T-helper 2 cell treated with Interferon-gamma antibody and Interleukin-4, amounts not matched to agents 5 μg/mL and 100 μg/mL, for 36 hours (primary cell): ENCODE measurements around the gene IL1B.

Experiments
- DNase-seq: peaks from one replicate; pipeline ENCODE4 v3.0.0; 2021; ENCODE audit warnings: low spot score
- H3K27ac Mint-ChIP-seq: one replicate; pipeline ENCODE4 v1.8.0; 2021; ENCODE audit warnings: mild to moderate bottlenecking, mixed read lengths
- H3K27me3 Mint-ChIP-seq: one replicate; pipeline ENCODE4 v1.8.0; 2021; ENCODE audit warnings: low read depth, mixed read lengths
- H3K36me3 Mint-ChIP-seq: one replicate; pipeline ENCODE4 v1.8.0; 2021; ENCODE audit warnings: low read depth, mixed read lengths
- H3K4me1 Mint-ChIP-seq: one replicate; pipeline ENCODE4 v1.8.0; 2021; ENCODE audit warnings: low read depth, mixed read lengths
- H3K4me3 Mint-ChIP-seq: one replicate; pipeline ENCODE4 v1.8.0; 2022; ENCODE audit warnings: mild to moderate bottlenecking, moderate library complexity, mixed read lengths
- H3K9me3 Mint-ChIP-seq: one replicate; pipeline ENCODE4 v1.8.0; 2021; ENCODE audit warnings: mixed read lengths

Gene IL1B

DNA sequence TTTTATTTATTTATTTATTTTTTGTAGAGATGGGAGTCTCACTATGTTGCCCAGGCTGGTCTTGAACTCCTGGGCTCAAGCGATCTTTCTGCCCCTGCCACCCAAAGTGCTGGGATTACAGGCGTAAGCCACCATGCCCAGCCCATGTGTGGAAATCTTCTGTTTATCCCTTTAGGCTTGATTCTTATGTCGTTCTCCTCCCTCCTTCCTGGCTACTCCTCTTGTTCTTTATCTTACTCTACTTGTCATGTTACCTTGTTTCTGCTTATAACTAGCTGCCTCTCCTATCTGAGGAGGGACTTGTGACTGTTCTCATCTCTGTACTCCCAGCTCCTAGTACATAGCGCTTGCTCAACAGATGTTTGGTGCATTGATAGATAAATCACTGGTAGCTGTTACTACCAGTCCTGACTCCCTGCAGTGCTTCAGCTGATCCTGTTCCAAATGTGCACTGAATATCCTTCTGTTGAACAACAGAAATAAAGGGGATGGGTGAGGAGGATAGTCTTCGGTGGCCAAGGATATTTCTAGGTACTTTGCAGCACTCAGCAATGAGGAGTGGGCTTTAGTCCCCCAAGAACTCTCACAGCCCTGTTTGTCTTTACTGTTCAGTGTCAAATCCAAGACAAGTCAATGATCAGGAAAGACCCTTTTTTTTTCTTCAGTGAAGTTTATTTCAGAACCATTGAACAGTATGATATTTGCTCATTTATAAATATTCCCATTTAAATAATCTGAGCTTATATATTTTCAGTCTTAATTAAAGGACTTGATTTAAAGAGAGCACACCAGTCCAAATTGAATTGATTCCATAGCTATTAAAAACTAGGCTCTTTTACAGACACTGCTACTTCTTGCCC is 7.2 kb downstream of the IL1B start:
- no peak for DNase-seq
- H3K36me3 Mint-ChIP-seq: no peaks in the 10 kb centered on the region
- no peaks in the 10 kb centered on the region for H3K9me3 Mint-ChIP-seq

DNA sequence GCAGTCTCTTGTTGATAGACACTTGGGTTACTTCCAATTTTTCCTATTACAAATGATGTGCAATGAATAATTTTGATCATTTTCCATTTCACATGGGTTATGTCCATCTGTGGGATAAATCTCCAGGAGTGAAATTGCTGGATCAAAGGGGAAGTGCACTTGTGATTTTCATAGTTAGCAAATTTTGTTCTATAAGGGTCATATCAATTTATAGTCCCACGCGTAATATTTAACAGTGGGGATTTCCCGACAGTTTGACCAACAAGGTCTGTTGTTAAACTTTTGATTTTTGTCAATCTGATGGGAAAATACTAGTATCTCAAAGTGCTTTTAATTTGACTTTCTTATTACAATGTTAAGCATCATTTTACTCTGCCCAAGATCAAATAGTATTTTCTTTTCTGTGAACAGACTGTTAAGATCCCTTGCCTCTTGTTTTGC is 8.3 kb downstream of the IL1B start:
- peaks cover 2% of the 10 kb centered on the region for H3K27me3 Mint-ChIP-seq

More for the DNA sequence above, 7.2 kb downstream of the IL1B start:
- Mint-ChIP-seq H3K27me3 (peaks cover 2% of the 10 kb centered on the region), H3K4me3 (no peak overlapping the region), H3K4me1 (peaks cover 9% of the 10 kb centered on the region), H3K27ac (no peak overlapping the region)

DNA sequence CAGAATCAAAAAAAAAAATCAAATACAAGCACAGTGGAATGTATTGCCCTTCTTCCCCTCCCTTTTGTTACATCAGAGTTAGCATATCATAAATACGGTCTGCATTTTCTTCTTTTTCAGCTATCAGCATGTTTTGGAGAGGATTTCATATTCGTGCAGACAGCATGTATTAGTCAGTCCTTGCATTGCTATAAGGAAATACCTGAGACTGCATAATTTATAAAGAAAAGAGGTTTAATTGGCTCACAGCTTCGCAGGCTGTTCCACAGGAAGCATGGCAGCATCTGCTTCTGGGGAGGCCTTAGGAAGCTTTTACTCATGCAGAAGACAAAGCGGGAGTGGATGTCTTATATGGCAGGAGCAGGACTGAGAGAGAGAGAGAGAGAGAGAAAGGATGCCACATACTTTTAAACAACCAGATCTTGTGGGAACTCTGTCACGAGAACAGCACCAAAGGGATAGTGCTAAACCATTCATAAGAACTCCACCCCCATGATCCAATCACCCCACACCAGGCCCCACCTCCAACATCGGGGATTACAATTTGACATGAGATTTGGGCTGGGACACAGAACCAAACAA is 8.9 kb downstream of the IL1B start:
- Mint-ChIP-seq H3K9me3 (no peaks in the 10 kb centered on the region), H3K27me3 (peaks cover 2% of the 10 kb centered on the region), H3K4me3 (no peak overlapping the region), H3K27ac (no peak overlapping the region), H3K36me3 (no peaks in the 10 kb centered on the region), H3K4me1 (peaks cover 11% of the 10 kb centered on the region)
- no peak for DNase-seq

More for the DNA sequence above, 8.3 kb downstream of the IL1B start:
- H3K9me3 Mint-ChIP-seq: no peaks in the 10 kb centered on the region
- DNase-seq: no peak
- H3K36me3 Mint-ChIP-seq: no peaks in the 10 kb centered on the region
- no peak overlapping the region for H3K4me3 Mint-ChIP-seq
- H3K4me1 Mint-ChIP-seq: peaks cover 9% of the 10 kb centered on the region
- H3K27ac Mint-ChIP-seq: no peak overlapping the region

DNA sequence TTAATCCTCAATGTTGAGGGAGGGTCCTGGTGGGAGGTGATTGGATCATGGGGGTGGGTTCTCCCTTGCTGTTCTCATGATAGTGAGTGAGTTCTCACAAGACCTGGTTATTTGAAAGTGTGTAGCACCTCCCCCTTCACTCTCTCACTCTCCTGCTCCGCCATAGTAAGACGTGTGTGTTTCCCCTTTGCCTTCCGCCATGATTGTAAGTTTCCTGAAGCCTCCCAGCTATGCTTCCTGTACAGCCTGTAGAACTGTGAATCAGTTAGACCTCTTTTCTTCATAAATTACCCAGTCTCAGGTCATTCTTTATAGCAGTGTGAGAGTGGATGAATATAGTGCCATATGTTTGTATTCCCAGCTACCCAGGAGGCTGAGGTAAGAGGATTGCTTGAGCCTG is 9.6 kb downstream of the IL1B start:
- no peak overlapping the region for H3K4me3 Mint-ChIP-seq
- H3K9me3 Mint-ChIP-seq: no peaks in the 10 kb centered on the region
- H3K36me3 Mint-ChIP-seq: no peaks in the 10 kb centered on the region
- no peak for DNase-seq
- H3K27me3 Mint-ChIP-seq: peaks cover 2% of the 10 kb centered on the region
- peaks cover 17% of the 10 kb centered on the region for H3K4me1 Mint-ChIP-seq
- H3K27ac Mint-ChIP-seq: no peak overlapping the region

DNA sequence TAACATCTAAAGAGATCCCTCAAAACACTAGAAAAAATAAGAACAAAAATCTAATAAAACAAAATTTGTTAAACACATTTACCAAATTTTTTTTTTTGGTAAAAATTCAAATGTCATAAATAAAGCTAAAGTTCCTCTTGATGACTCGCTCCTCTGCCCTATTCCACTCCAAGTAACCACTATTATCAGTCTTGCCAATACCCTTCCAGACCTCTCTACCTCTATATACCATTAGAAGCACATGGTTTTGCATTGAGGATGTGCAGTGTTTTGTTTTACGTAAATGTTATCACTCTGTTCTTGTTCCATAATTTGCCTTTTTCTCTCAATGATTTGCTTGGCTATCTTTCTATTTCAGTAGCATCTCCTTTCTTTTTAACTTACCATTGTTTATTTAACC is 10.9 kb downstream of the IL1B start:
- peaks cover 2% of the 10 kb centered on the region for H3K27me3 Mint-ChIP-seq
- no peak overlapping the region for H3K4me3 Mint-ChIP-seq
- no peaks in the 10 kb centered on the region for H3K9me3 Mint-ChIP-seq
- no peak for DNase-seq
- H3K27ac Mint-ChIP-seq: no peak overlapping the region
- H3K36me3 Mint-ChIP-seq: no peaks in the 10 kb centered on the region
- peaks cover 26% of the 10 kb centered on the region for H3K4me1 Mint-ChIP-seq

DNA sequence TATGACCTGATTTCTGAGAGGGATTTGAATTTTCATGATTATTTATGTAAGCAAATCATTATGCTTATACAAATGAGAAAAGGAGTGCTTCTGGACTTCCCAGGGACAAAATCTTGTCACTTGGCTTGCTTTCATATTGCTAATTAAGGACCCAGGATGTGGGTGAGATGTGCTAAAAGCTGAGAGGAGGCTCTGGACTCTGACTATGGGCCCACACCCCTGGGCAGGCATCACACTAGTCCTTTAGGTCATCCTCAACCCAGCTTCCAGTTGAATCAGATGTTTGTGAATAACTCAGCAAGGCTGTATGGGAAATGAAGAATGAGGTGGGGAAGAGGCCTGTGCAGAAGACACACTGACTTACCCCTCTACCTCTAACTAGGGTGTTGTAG is 11.9 kb downstream of the IL1B start:
- peaks cover 32% of the 10 kb centered on the region for H3K4me1 Mint-ChIP-seq
- peaks cover 2% of the 10 kb centered on the region for H3K27me3 Mint-ChIP-seq
- no peak for DNase-seq
- no peaks in the 10 kb centered on the region for H3K9me3 Mint-ChIP-seq
- no peak overlapping the region for H3K27ac Mint-ChIP-seq
- H3K4me3 Mint-ChIP-seq: no peak overlapping the region
- H3K36me3 Mint-ChIP-seq: no peaks in the 10 kb centered on the region

DNA sequence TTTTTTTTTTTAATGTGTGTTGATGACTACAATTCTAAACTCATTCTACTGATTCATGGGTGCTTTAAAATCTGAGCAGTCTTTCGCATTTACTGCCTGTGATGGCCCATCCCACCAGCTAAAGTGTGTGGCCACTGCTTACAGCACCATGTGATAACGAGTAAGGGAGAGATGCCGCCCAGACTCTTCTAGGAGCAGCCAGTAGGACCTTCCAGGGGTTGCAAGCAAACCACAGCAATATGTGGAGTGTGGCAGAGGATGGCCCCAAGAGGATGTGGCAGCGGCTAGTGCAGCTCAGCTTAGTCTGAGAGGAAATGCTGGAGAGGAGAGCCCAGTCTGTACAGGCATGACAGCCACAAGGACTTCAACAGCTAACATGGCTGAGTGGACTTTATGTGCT is 14.9 kb downstream of the IL1B start:
- no peaks in the 10 kb centered on the region for H3K9me3 Mint-ChIP-seq
- H3K4me1 Mint-ChIP-seq: peaks cover 25% of the 10 kb centered on the region
- H3K36me3 Mint-ChIP-seq: no peaks in the 10 kb centered on the region
- peak overlapping the region; percentile 8 for H3K4me3 Mint-ChIP-seq
- no peaks in the 10 kb centered on the region for H3K27me3 Mint-ChIP-seq
- peak overlapping the region; percentile 2 for H3K27ac Mint-ChIP-seq
- DNase-seq: peak; percentile 48

DNA sequence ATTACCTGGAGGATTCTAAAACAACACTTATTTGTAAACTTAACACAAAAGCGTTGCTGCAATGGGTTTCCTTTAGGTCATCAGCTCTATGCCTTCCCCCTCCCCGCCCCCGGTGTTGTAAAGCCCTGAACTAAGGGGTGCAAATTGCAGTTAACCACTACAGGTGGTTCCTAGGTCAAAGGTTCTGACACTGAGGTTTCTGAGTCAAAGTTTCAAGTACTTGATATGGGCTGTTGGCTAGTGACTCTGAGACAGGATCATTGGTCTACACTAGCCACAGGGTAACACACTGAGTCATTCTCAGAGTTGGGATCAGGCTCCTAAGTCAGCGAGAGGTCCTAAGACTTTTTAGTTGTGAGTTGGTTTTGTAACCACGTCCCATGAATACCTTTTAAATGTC is 15.4 kb downstream of the IL1B start:
- Mint-ChIP-seq H3K27ac (no peak overlapping the region), H3K9me3 (no peaks in the 10 kb centered on the region), H3K36me3 (no peaks in the 10 kb centered on the region), H3K4me1 (peaks cover 25% of the 10 kb centered on the region), H3K4me3 (no peak overlapping the region), H3K27me3 (no peaks in the 10 kb centered on the region)
- peak; percentile 76 for DNase-seq

DNA sequence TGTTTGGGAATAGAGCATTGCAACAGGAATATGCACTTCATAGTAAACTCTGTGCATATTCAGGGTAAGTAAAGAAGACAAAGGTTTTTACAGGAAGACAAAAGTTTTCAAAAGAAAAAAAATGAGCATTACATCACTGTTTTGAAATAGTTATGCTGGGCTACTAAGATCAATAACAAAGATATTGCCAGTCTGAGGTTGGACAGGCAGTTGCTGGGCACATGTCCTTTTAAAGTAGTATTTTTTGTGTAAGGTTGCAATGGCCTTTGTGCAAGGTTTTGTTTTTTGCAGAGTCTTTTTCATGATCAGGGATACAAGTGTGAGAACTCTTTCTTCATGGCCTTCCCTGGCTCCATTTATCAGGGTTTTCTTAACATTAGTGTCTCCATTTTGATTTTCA is 16.2 kb downstream of the IL1B start:
- Mint-ChIP-seq H3K9me3 (no peaks in the 10 kb centered on the region), H3K27ac (no peak overlapping the region), H3K4me3 (no peak overlapping the region), H3K36me3 (no peaks in the 10 kb centered on the region), H3K4me1 (peaks cover 25% of the 10 kb centered on the region), H3K27me3 (no peaks in the 10 kb centered on the region)
- no peak for DNase-seq

DNA sequence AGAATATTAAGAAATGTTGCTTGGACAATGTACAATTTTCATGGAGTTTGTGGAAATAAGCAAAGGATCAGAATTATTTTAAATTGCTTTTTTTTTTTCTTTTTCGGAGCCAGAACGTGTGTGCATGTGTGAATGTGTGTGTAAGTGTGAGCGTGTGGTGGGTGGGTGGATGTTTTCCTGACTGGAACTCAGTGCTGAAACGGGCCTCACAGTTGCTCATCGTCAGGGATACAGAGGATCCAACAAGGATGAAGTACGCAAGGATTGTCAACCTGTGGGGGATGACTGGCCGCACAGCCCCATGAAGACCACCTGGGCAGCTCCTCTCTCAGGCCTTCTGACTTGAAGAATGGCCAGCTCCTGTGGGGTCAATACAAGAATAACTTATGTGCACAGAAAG is 17.5 kb downstream of the IL1B start:
- H3K4me3 Mint-ChIP-seq: no peak overlapping the region
- no peaks in the 10 kb centered on the region for H3K27me3 Mint-ChIP-seq
- no peaks in the 10 kb centered on the region for H3K36me3 Mint-ChIP-seq
- no peak overlapping the region for H3K27ac Mint-ChIP-seq
- peaks cover 25% of the 10 kb centered on the region for H3K4me1 Mint-ChIP-seq
- no peaks in the 10 kb centered on the region for H3K9me3 Mint-ChIP-seq
- no peak for DNase-seq

DNA sequence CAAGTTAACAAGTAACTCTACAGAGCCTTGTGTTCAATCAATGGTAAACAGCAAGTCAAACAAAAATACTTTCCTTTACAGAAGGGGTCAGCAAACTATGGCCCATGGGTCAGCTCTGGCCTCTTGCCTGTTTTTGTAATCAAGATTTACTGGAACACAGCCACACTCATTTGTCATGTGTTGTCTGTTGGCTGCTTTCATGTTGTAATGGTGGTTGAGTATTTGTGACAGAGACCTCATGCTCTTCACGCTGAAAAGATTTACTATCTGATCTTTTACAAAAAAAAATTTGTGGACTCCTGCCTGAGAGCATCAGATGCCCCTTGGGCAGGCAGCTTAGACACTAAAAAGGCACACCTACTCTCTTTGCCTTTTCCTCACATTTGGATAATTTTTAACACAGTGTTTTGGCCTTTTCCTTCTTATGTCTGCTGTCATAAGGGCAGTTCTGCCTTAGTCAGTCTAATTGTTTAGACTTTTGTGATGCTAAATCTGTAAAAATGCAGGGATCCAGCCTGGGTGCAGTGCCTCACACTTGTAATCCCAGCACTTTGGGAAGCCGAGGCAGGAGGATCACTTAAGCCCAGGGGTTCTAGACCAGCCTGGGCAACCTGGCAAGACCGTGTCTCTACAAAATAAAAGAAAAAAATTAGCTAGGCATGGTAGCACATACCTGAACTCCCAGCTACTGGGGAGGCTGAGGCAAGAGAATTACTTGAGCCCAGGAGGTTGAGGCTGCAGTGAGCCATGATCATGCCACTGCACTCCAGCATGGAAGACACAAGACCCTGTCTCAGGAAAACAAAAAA is 18.3 kb downstream of the IL1B start:
- Mint-ChIP-seq H3K36me3 (no peaks in the 10 kb centered on the region), H3K4me1 (peaks cover 25% of the 10 kb centered on the region), H3K27ac (no peak overlapping the region), H3K4me3 (no peak overlapping the region), H3K27me3 (no peaks in the 10 kb centered on the region), H3K9me3 (no peaks in the 10 kb centered on the region)
- no peak for DNase-seq

DNA sequence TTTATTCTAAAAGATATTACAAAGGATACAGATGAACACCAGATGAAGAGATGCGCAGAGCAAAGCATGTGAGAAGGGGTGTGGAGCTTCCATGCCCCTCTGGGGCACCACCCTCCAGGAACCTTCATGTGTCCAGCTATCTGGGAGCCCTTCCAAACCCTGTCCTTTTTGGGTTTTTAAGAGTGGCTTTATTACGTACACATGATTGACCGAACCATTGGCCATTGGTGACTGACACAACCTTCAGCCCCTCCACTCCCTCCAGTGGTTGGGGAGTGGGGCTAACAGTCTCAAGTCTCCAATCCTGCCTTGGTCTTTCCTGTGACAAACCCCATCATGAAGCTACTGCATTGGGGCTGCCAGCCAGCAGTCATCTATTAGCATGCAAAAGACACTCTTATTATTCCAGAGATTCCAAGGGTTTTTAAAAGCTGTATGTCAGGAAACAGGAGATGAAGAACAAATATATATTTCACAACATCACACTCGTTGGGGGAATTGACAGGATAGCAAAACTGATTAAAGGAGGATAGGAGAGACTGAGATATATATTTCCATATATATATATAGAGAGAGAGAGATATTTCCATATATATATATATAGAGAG is 19.4 kb downstream of the IL1B start:
- Mint-ChIP-seq H3K4me3 (no peak overlapping the region), H3K4me1 (peaks cover 21% of the 10 kb centered on the region)
- DNase-seq: no peak

DNA sequence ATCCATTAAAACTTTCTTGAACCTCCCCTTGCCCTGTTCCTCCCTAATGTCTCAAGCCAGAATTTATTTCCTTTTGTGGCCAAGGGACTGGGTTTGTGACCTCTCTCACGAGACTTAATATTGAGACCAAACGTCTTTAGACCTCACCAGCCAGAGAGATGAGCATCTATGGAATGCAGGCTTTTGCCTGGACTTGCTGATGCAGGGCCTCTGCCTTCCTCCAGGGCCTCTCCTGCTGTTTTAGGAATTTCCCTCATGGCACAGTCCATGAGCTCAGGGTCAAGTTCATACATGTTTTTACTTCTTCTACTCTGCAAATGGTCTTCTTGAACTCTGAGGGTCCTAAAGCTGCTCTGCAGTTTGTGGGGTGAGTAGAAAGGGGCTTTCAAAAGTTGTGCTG is 22.3 kb downstream of the IL1B start:
- Mint-ChIP-seq H3K4me3 (no peak overlapping the region), H3K9me3 (peaks cover 9% of the 10 kb centered on the region), H3K27me3 (no peaks in the 10 kb centered on the region), H3K36me3 (peaks cover 2% of the 10 kb centered on the region), H3K27ac (no peak overlapping the region), H3K4me1 (peaks cover 17% of the 10 kb centered on the region)
- no peak for DNase-seq

More for the DNA sequence above, 19.4 kb downstream of the IL1B start:
- no peak overlapping the region for H3K27ac Mint-ChIP-seq
- no peaks in the 10 kb centered on the region for H3K27me3 Mint-ChIP-seq
- no peaks in the 10 kb centered on the region for H3K9me3 Mint-ChIP-seq
- no peaks in the 10 kb centered on the region for H3K36me3 Mint-ChIP-seq
